GM18511 (cell line): ENCODE data around the gene GNAI2.
"Not testable (repeated sequence)": the region's sequence is repeated elsewhere in the genome, so short reads cannot be mapped to it uniquely, and the experiment has no call there.

ENCODE experiments used
- ATAC-seq: cut with Tn5 transposase; IDR thresholded peaks from one replicate; pipeline ENCODE4 v1.9.1; 2021; ENCODE audit warnings: mild to moderate bottlenecking, moderate library complexity; ENCODE audit not compliant: unreplicated experiment

The GNAI2 gene

DNA sequence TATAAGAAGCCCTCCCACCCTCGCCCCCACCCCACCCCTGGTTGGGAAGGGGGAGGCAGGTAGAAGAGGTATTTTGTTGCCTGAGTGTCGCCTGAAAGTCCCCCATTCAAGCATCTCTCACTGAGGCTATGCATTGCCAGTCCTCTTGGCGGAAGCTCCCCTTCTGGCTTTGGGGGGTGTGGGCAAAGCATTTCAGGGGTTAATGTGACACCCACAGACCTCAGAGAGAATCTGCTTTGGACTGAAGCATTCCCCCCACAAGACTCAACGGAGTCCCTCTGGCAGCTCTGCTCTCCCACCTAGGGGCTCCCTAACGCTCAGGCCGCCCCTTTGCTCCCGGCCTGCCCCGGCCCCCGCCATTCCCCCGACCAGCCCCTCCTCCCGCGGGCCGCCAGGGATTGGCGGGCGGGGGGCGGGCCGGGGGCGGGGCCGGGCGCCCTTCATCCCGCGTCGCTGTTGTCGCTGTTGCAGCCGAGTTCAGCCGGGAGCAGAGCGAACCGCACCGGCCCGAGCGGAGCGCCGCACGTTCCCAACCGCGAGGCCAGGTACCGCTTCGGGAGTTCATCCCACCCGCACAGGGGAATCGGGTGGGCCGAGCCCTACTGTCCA lies 31.1 kb upstream of the GNAI2 start, which contains the start of gene SLC38A3:
Gene SLC38A3 (plus strand): TSS at position 468 of the 609 bp plus-strand sequence. CDS start 8,929 bp downstream, outside the sequence.
- no peak for ATAC-seq

DNA sequence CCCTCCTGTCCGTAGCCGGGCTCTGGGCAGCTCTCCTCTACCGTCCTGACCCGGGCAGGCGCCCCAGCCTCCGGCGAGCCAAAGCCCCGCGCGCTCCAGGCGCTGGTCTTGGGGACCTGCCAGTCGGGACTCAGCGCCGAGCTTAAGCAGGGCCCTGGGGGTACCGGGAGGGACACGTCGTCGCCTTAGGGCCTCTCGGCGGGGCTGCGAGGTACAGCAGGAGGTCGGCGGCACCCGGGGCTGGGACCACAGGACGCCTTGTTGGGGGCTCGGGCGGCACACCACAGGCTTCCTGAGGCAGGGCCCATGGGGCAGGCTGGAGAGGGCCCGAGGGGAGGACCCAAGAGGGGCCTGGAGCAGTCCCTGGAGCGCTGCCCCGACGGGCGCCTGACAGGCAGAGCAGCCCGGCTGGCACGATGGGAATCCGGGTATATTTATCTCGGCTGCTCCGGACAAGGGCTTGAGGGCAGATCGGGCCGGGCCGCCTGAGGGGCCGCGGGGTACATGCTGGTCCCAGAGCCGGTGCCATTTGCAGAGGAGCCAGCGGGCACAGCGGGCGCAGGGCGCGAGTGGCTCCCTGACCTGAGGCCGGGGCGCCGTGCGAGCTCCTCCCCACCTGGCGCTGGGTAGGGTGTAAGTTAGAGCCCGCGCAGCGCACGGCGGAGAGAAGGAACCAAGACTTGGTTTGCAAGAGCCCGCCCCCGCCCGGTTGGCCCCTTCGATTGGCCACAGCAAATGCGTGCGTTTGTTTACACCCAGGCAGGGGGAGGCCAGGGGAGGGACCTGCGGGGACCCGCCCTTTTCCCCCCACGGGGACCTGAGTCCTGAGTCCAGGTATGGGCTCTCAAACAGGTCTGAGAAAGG lies 30.4 kb upstream of the GNAI2 start:
- ATAC-seq = no peak

DNA sequence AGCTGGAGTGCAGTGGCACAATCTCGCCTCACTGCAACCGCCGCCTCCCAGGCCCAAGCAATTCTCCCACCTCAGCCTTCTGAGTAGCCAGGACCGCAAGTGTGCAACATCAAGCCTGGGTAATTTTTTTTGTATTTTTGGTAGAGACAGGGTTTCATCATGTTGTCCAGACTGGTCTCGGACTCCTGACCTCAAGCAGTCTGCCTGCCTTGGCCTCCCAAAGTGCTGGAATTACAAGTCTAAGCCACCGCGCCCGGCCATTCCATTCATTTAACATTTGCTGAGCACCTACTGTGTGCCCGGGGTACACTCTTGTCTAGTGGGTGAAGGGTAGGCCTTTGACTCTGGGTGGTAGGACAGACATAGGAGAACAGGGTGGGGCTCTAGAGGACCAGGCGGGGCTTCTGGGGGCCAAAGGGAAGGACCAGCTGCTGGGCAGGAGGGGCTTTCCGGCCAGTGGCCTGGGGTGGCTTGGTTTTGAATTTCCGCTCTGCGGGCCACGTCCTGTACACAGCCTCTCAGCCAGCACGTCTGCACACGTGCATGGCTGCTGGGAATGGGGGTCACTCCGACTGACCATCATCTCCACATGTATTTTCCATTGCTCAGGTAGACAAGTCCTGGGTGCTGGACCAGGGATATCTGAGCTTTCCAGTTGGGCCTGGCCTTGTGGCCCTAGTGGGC lies 28.5 kb upstream of the GNAI2 start:
- ATAC-seq = no peak

DNA sequence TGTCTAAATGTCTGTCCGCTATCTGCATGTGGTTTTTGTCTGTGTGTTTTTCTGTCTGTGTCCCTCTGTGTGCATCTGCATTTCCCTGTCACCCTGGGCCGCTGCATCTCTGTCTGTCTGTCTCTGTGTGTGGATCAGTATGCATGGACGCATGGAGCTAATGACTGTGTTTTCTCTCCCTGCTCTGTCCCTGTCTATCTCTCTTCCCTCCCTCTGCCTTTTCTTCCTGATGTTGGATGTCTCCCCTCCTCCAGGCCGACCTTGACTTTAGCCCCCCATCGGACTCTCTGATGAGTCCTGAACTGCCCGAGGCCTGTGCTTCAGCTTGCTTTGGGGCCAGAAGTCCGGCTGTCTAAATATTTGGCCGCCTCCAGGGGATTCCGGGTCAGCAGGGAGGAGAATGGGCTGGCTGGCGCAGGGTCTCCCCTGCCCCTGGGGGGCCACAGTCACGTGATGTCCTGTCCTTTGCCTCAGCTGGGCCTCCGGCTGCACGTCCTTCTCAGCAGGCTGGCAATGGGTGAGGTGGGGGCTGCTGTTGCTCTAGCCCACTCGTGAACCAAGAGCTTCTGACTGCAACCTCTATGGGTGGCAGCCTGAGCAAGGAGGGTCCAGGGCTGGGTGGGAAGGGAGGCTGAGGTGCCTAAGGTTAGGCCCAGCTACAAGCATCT lies 27.2 kb upstream of the GNAI2 start:
- no peak for ATAC-seq

- no peak for ATAC-seq
Measured at GRCh38 chr3:50210176-50210509, 25.9 kb upstream of the GNAI2 start.

- no peak for ATAC-seq
Measured at GRCh38 chr3:50210510-50211367, 25.3 kb upstream of the GNAI2 start.

DNA sequence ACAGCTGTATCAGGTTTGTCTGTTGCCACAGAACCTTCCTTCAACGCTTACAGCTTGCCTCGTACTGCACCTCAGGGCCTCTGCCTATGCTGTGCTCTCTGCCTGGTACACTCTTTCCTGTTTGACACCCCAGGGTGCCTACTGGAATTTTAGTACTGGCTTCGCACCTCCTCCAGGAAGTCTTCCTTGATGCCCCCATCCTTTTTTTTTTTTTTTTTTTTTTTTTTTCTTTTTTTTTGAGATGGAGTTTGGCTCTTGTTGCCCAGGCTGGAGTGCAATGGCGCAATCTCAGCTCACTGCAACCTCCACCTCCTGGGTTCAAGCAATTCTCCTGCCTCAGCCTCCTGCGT lies 24.7 kb upstream of the GNAI2 start:
- not testable (repeated sequence) for ATAC-seq

DNA sequence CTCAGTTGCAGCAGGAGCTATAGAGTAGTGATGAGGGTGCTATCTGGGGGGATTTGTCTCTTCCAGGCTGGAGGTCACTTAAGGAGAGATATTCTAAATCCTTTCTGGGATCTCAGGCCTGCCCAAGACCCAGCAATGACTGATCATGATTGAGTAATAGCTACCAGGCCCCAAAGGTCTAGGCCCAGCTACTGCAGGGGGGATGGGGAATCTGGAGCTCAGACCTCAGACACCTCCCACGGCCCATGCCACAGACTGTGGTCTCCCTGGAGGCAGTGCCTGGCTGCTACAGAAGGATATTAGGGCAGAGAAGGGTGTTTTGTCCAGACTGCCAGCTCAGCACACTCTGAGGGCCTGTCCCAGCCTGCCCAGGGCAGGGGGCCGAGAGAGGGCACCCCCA lies 24.1 kb upstream of the GNAI2 start:
- no peak for ATAC-seq

DNA sequence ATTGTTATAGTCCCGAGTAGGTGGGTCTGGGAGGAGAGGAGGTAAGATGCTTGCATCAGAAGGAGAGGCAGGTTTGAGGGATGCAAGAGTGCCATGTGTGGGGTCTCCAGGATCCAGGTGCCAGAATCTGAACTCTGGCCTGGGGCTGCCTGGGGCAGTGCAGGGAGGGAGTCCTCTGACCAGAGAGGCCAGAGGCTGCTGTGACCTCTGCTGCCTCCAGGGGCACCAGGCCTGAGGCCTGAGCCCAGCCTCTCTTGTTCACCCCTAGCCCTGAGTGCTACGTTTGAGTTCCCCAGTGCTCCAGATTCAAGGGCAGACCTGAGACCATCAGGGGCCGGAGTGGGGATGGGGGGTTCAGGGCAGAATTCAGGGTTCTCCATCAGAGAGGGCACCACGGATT lies 23.5 kb upstream of the GNAI2 start:
- ATAC-seq = no peak

DNA sequence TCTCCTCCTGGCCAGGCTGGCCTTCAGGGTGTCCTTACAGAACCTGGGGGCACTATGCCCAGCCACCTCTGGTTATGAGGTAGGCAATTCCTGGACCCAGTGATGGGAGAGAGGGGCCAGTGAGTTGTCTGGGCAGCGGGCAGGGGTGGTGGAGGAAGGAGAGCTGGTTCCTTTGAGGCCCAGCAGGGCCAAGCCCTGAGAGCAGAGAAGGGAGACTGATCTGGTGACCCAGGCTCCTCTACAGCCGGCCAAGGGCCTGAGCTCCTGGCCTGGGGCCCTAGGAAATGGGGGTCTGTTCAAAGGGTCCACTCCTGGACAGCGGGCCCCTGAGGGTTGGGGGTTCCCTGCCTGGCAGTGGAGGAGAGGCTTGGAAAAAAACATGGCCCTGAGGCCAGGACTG lies 23.0 kb upstream of the GNAI2 start:
- ATAC-seq = no peak

- ATAC-seq = no peak
Measured at GRCh38 chr3:50213373-50213772, 22.6 kb upstream of the GNAI2 start.

GRCh38 chr3:50214824-50215223 lies 21.2 kb upstream of the GNAI2 start:
- ATAC-seq = no peak

DNA sequence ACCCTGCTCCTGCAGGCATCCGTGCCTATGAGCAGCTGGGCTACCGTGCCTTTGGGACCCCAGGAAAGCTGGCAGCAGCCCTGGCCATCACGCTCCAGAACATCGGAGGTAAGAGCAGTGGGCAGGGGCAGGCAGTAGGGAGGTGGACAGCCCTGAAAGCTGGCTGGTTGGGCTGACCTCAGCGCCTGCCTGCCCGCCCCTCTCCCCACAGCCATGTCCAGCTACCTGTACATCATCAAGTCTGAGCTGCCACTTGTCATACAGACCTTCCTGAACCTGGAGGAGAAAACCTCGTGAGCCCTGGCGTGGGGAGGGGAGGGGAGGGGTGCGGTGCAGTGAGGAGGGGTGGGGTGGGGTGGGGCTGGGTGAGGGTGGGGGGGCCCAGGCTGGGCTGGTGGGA lies 20.5 kb upstream of the GNAI2 start:
- no peak for ATAC-seq

DNA sequence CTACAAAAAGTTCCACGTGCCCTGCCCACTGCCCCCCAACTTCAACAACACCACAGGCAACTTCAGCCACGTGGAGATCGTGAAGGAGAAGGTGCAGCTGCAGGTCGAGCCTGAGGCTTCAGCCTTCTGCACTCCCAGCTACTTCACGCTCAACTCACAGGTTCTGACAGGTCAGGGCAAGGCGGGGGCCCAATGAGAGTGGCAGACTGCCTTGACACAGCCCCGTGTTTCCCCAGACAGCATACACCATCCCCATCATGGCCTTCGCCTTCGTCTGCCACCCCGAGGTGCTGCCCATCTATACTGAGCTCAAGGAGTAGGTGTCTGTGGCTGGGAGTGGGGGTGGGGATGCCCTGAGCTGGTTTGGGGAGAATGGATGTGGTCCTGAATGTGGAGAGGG lies 18.3 kb upstream of the GNAI2 start:
- no peak for ATAC-seq

DNA sequence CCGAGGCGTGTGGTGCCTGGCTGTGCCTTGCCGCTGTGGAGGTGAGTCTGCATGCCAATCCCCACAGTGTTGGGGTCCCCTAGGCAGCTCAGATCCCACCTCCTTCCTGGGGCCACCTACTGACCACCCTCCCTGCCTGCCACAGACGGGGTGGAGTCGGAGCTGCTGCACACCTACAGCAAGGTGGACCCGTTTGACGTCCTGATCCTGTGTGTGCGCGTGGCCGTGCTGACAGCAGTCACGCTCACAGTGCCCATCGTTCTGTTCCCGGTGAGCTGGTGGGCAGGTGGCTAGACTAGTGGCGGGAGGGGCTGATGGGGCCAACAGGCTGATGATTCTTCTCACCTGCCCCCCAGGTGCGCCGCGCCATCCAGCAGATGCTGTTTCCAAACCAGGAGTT lies 17.6 kb upstream of the GNAI2 start:
- ATAC-seq = no peak

GRCh38 chr3:50219285-50219684 lies 16.7 kb upstream of the GNAI2 start:
- no peak for ATAC-seq

DNA sequence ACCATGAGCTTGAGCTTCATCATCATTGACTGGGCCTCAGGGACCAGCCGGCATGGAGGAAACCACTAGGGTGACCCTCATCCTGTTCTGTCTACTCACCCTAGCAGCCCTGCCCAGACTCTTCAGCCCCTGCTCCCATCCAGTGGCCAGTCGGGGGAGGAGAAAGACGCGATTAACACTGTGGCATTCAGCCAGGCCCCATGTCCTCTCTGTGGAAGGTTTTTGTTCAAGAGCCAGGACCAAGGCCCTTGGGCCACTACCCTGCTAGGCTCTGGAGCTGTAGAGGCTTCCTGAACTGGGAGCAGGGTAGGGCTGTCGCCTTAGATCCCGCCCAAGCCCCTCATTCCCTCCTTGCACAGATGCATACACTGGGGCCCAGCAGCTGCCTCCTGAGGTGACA lies 15.9 kb upstream of the GNAI2 start:
- ATAC-seq = no peak

DNA sequence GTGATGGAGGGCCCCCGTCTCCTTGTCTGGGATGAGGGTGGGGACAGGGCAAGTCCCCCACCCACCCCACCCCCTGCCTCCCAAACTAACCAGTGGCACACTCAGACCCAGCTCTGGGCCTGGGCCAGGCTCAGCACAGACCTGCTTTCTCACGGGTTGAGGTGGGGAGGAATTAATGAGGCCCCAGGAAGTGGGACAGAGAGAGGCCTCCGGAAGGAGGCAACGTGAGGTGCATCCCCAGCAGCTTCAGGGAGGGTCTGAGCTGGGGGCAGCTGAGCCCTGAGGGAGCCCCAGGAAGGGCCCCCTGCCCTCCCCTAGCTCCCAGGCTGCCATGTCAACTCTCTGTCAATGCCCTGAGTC lies 15.0 kb upstream of the GNAI2 start:
- ATAC-seq = no peak

GRCh38 chr3:50221411-50222168 lies 14.4 kb upstream of the GNAI2 start:
- no peak for ATAC-seq

GRCh38 chr3:50222169-50222528 lies 13.9 kb upstream of the GNAI2 start:
- ATAC-seq = no peak
